Neural progenitor cell (in vitro differentiated cells): ENCODE results near the gene NDUFAF7. TPM values are rescaled to one million over a fixed set of nuclear protein-coding genes. Genes with fewer than 3 reads are reported as not detected.

Source experiments
- DNase-seq: peaks from one replicate; pipeline ENCODE4 v3.0.0-alpha.2; 2016; ENCODE audit warnings: low spot score
- H2AFZ ChIP-seq: fragments of 200-600 bp; sonication (generic); replicated peaks from 2 replicates; pipeline ENCODE4 v1.6.1; 2016; ENCODE audit warnings: antibody characterized with exemption
- H3F3A ChIP-seq: fragments of 200-600 bp; sonication (generic); 2 replicates; pipeline ENCODE4 v1.6.1; 2016; ENCODE audit warnings: antibody characterized with exemption, low read depth
- H3K27ac ChIP-seq: fragments of 200-600 bp; sonication (generic); 2 replicates; pipeline ENCODE4 v1.5.1; 2016; ENCODE audit warnings: mild to moderate bottlenecking
- H3K27me3 ChIP-seq: fragments of 200-600 bp; sonication (generic); 2 replicates; pipeline ENCODE4 v1.6.1; 2016; ENCODE audit warnings: mild to moderate bottlenecking, moderate library complexity
- H3K36me3 ChIP-seq: fragments of 200-600 bp; sonication (generic); 2 replicates; pipeline ENCODE4 v1.5.1; 2016
- H3K4me1 ChIP-seq: fragments of 200-600 bp; sonication (generic); 2 replicates; pipeline ENCODE4 v1.6.1; 2016; ENCODE audit warnings: mixed run types
- H3K4me2 ChIP-seq: fragments of 200-600 bp; sonication (generic); 2 replicates; pipeline ENCODE4 v1.6.1; 2016
- H3K4me3 ChIP-seq: fragments of 200-600 bp; sonication (generic); 2 replicates; pipeline ENCODE4 v1.5.1; 2016
- H3K79me2 ChIP-seq: fragments of 200-600 bp; sonication (generic); 2 replicates; pipeline ENCODE4 v1.6.1; 2016; ENCODE audit warnings: low read depth
- H3K9ac ChIP-seq: fragments of 200-600 bp; sonication (generic); 2 replicates; pipeline ENCODE4 v1.6.1; 2016
- H3K9me3 ChIP-seq: fragments of 200-600 bp; sonication (generic); 2 replicates; pipeline ENCODE4 v1.5.1; 2016; ENCODE audit warnings: low read depth
- H4K20me1 ChIP-seq: fragments of 200-600 bp; sonication (generic); 2 replicates; pipeline ENCODE4 v1.6.1; 2016; ENCODE audit warnings: low read depth
- H3K27ac Mint-ChIP-seq: 3 replicates; pipeline ENCODE4 v1.8.0; 2021; ENCODE audit warnings: mixed read lengths
- H3K27me3 Mint-ChIP-seq: 2 replicates; pipeline ENCODE4 v1.8.0; 2022; ENCODE audit warnings: low read depth, mild to moderate bottlenecking, inconsistent platforms, moderate library complexity, mixed read lengths; ENCODE audit not compliant: insufficient read depth
- H3K36me3 Mint-ChIP-seq: 3 replicates; pipeline ENCODE4 v1.8.0; 2021; ENCODE audit warnings: mixed read lengths
- H3K4me1 Mint-ChIP-seq: 3 replicates; pipeline ENCODE4 v1.8.0; 2021; ENCODE audit warnings: mixed read lengths
- H3K4me3 Mint-ChIP-seq: 3 replicates; pipeline ENCODE4 v1.8.0; 2021; ENCODE audit warnings: mild to moderate bottlenecking, moderate library complexity, mixed read lengths
- H3K9me3 Mint-ChIP-seq: 3 replicates; pipeline ENCODE4 v1.8.0; 2020; ENCODE audit warnings: mixed read lengths
- EZH2 ChIP-seq: fragments of 200-600 bp; sonication (generic); IDR thresholded peaks from 2 replicates; pipeline ENCODE4 v1.6.1; 2017; ENCODE audit warnings: antibody characterized with exemption, mild to moderate bottlenecking, moderate library complexity
- EZH2phosphoT487 ChIP-seq: fragments of 200-600 bp; sonication (generic); IDR thresholded peaks from 2 replicates; pipeline ENCODE4 v1.6.1; 2017; ENCODE audit warnings: antibody characterized with exemption
- total RNA-seq: library from RNA; depleted of rRNA; stranded (reverse); fragments of >200 nt; gene quantifications from 2 replicates; pipeline ENCODE4 v1.2.3, GENCODE V29; 2015; ENCODE audit warnings: low replicate concordance
- TF ChIP-seq, protein P1 (sequence below): fragments of 200-600 bp; sonication (generic); IDR thresholded peaks from 2 replicates; pipeline ENCODE4 v1.5.1; 2017; ENCODE audit warnings: antibody characterized with exemption, mild to moderate bottlenecking

The NDUFAF7 gene
- total RNA-seq, 1 donor from 2014 or later: 47.4 TPM

DNA sequence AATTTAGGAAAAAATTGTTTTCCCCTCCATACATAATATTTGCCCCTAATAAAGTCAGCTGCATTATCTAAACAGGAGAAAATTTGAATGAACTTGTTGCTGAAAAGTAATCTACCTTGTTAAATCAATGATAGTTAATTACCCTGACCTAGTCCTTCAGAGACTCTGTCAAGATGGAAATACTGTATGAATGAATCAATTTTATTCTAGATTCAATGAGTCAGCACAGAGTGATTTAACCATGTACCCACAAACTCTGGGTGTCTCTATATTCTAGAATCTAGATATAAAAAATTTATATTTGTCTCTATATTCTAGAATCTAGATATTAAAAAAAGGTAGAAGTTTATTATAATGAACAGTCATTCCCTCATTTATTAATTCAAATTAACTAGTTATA lies 36.2 kb downstream of the NDUFAF7 start:
- Histone ChIP-seq H3K4me1 (no peaks in the 10 kb centered on the region), H3K27ac (no peak overlapping the region), H3K27me3 (no peaks in the 10 kb centered on the region), H4K20me1 (no peaks in the 10 kb centered on the region), H3K4me3 (no peak overlapping the region), H3K79me2 (no peaks in the 10 kb centered on the region), H3K9ac (no peak overlapping the region), H3F3A (peaks cover 9% of the 10 kb centered on the region), H3K36me3 (peaks cover 15% of the 10 kb centered on the region), H2AFZ (no peak overlapping the region), H3K9me3 (no peaks in the 10 kb centered on the region), H3K4me2 (no peak overlapping the region)
- Mint-ChIP-seq H3K9me3 (no peaks in the 10 kb centered on the region), H3K36me3 (peaks cover 23% of the 10 kb centered on the region), H3K27me3 (no peaks in the 10 kb centered on the region), H3K4me1 (no peaks in the 10 kb centered on the region), H3K4me3 (no peak overlapping the region), H3K27ac (no peak overlapping the region)
- no peak for TF ChIP-seq EZH2
- TF ChIP-seq EZH2phosphoT487: no peak
- TF ChIP-seq, protein P1, sequence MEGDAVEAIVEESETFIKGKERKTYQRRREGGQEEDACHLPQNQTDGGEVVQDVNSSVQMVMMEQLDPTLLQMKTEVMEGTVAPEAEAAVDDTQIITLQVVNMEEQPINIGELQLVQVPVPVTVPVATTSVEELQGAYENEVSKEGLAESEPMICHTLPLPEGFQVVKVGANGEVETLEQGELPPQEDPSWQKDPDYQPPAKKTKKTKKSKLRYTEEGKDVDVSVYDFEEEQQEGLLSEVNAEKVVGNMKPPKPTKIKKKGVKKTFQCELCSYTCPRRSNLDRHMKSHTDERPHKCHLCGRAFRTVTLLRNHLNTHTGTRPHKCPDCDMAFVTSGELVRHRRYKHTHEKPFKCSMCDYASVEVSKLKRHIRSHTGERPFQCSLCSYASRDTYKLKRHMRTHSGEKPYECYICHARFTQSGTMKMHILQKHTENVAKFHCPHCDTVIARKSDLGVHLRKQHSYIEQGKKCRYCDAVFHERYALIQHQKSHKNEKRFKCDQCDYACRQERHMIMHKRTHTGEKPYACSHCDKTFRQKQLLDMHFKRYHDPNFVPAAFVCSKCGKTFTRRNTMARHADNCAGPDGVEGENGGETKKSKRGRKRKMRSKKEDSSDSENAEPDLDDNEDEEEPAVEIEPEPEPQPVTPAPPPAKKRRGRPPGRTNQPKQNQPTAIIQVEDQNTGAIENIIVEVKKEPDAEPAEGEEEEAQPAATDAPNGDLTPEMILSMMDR: no peak
- no peak for DNase-seq

DNA sequence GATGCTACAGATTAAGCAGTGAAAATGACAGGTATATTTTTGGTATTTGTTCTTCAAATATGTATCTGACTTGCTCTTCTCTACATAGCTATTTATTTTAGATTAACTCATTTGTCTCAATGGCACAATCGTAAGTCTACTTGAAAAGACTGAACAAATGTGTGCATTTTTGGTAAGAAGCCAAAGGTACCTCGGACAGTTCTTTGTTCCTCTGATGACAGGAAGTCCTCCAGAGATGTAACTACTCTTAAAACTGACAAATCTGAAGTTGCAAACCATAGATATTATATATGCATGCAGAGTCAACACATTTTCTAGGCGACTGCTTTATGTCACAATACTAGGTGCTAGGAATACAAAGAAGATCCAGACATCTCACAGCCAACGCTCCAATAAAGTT lies 36.7 kb downstream of the NDUFAF7 start:
- Histone ChIP-seq H3K4me3 (no peak overlapping the region), H3K79me2 (no peaks in the 10 kb centered on the region), H3F3A (peaks cover 9% of the 10 kb centered on the region), H3K9me3 (no peaks in the 10 kb centered on the region), H3K27me3 (no peaks in the 10 kb centered on the region), H3K27ac (no peak overlapping the region), H2AFZ (no peak overlapping the region), H3K4me2 (no peak overlapping the region), H3K4me1 (no peaks in the 10 kb centered on the region), H4K20me1 (no peaks in the 10 kb centered on the region), H3K36me3 (peaks cover 15% of the 10 kb centered on the region), H3K9ac (no peak overlapping the region)
- no peak for TF ChIP-seq EZH2
- no peak for TF ChIP-seq EZH2phosphoT487
- TF ChIP-seq, protein P1: no peak
- Mint-ChIP-seq H3K27ac (no peak overlapping the region), H3K4me1 (no peaks in the 10 kb centered on the region), H3K4me3 (no peak overlapping the region), H3K36me3 (peaks cover 23% of the 10 kb centered on the region), H3K9me3 (no peaks in the 10 kb centered on the region), H3K27me3 (no peaks in the 10 kb centered on the region)
- no peak for DNase-seq

DNA sequence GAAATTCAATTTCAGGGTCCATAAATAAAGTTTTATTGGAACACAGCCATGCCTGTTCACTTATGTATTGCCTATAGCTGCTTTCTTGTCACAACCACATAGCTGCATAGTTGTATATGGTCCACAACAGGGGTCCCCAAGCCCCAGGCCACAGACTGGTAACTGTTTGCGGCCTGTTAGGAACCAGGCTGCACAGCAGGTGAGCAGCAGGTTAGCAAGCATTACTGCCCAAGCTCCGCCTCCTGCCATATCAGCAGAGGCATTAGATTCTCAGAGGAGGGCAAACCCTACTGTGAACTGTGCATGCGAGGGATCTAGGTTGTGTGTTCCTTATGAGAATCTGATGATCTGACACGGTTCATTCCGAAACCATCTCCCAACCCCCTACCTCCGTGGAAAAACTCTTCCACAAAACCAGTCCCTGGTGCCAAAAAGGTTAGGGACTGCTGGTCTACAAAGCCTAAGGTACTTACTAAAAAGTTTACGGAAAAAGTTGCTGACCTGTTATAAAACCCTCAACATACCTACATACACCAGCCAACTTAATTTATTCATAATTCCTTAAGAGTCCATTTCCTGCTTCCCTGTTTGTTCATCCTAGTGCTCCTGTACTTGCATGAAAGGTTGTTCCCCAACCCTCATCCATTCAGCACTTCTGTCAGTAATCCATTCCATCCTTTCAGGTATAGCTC lies 40.1 kb downstream of the NDUFAF7 start:
- H3K9me3 ChIP-seq: no peaks in the 10 kb centered on the region
- H2AFZ ChIP-seq: no peak overlapping the region
- Mint-ChIP-seq H3K27ac (no peak overlapping the region), H3K4me3 (no peak overlapping the region), H3K9me3 (no peaks in the 10 kb centered on the region), H3K36me3 (peaks cover 24% of the 10 kb centered on the region), H3K4me1 (no peaks in the 10 kb centered on the region), H3K27me3 (no peaks in the 10 kb centered on the region)
- no peaks in the 10 kb centered on the region for H4K20me1 ChIP-seq
- TF ChIP-seq EZH2phosphoT487 (no peak), EZH2 (no peak)
- TF ChIP-seq, protein P1: no peak
- H3K79me2 ChIP-seq: no peaks in the 10 kb centered on the region
- no peak overlapping the region for H3K9ac ChIP-seq
- peaks cover 41% of the 10 kb centered on the region for H3K36me3 ChIP-seq
- H3K4me1 ChIP-seq: no peaks in the 10 kb centered on the region
- H3K4me3 ChIP-seq: no peak overlapping the region
- no peak overlapping the region for H3K4me2 ChIP-seq
- peaks cover 9% of the 10 kb centered on the region for H3F3A ChIP-seq
- DNase-seq: no peak
- H3K27me3 ChIP-seq: no peaks in the 10 kb centered on the region
- H3K27ac ChIP-seq: no peak overlapping the region
